ENCODE results near the gene G6PC3. TPM values are rescaled to one million over a fixed set of nuclear protein-coding genes. Genes with fewer than 3 reads are reported as not detected.

G6PC3 gene
- polyA plus RNA-seq, 1 of the 3 experiments (the other 2 are of a cell fraction): 166 TPM

DNA sequence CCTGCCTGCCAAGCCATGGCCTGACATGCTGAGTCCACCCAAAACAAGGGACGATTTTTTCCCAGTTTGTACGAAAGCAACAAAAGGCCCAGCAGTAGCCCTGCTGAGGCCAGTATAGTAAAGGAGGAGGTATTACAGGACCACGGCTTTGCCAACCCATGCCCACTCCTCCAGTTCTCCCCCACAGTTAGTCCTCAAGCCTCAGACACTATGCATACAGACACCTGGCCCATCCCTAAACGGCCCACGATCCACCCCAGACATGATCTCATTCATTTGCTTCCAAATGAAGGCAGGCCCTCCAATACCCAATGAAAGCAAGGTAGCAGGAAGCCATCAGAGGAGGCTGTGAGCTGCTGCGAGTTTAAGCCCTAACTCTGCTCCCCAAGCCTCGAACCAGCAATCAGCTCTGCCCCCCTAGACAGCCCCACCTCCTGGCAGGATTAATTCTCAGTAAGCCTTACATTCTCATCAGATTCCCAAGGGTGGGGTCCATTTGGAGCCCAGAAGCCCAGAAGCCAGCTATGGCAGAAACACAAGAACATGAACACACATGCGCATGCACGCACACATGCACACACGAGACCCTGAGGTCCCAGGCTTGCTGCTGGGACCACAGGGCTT is 48.0 kb downstream of the G6PC3 start:
- no peak overlapping the region for H2AFZ ChIP-seq (ENCODE audit: low read depth)
- POLR2A ChIA-PET: interaction anchor here (0.6 kb wide), 1 partner anchor 90 kb away, joined by 3 read pairs; no protein-coding TSS in a partner anchor
- no peak overlapping the region for H3K27ac ChIP-seq (ENCODE audit: low read depth in 2 of 2, low read length in 1 of 2)
- peaks cover 3% of the 10 kb centered on the region for H3F3A ChIP-seq (replicated peaks; ENCODE audit: insufficient read depth)
- H3K9me2 ChIP-seq: no peaks in the 10 kb centered on the region
- peaks cover 19% of the 10 kb centered on the region; the same call in 1 of the 2 replicates for H3K79me2 ChIP-seq (ENCODE audit: insufficient read depth)
- H3K4me3 ChIP-seq (ENCODE audit: low read depth in 2 of 2, low read length in 1 of 2): no peak overlapping the region
- no peak for DNase-seq
- WGBS (ENCODE audit: low lambda C conversion rate): 84% methylated on average over 8 of the region's 10 CpGs
- CTCF ChIA-PET: interaction anchor here (1.2 to 3.4 kb wide), 3 partner anchors 50 to 111 kb away, joined by 3 to 10 read pairs (median 4); no protein-coding TSS in a partner anchor
- peaks cover 3% of the 10 kb centered on the region in 2 experiments for H3K36me3 ChIP-seq (replicated peaks in 1 of 2; ENCODE audit: control insufficient read depth in 1 of 2, insufficient read depth in 2 of 2, low read length in 1 of 2)
- peaks cover 4 to 26% of the 10 kb centered on the region in 2 experiments; a peak in 2 of 4 replicates for H3K4me1 ChIP-seq (ENCODE audit: control insufficient read depth in 1 of 2, insufficient read depth in 2 of 2, low read depth in 1 of 2, low read length in 1 of 2)
- no peaks in the 10 kb centered on the region for H3K9me3 ChIP-seq
- peaks cover 26% of the 10 kb centered on the region; the same call in 1 of the 2 replicates for H4K20me1 ChIP-seq (ENCODE audit: insufficient read depth)
- H3K4me2 ChIP-seq: no peak overlapping the region
- no peak overlapping the region for H3K9ac ChIP-seq
- no peaks in the 10 kb centered on the region for H3K27me3 ChIP-seq (ENCODE audit: insufficient read depth)
- no peak for TF ChIP-seq EP300 (IDR thresholded peaks at IDR 0.05; ENCODE audit: borderline replicate concordance in 1 of 2, low read depth in 1 of 2, low read length in 1 of 2)
- TF ChIP-seq SMC3 (IDR thresholded peaks at IDR 0.05; ENCODE audit: low read depth, low read length): no peak
- TF ChIP-seq CHD2 (IDR thresholded peaks at IDR 0.05; ENCODE audit: low read length, partially characterized antibody): no peak
- no peak for TF ChIP-seq RXRA (IDR thresholded peaks at IDR 0.05; ENCODE audit: borderline replicate concordance, low read depth)
- TF ChIP-seq MEF2A (IDR thresholded peaks at IDR 0.05; ENCODE audit: borderline replicate concordance, low read depth): no peak
- TF ChIP-seq TEAD4 (IDR thresholded peaks at IDR 0.05; ENCODE audit: borderline replicate concordance, insufficient read depth): no peak
- TF ChIP-seq, protein P1, sequence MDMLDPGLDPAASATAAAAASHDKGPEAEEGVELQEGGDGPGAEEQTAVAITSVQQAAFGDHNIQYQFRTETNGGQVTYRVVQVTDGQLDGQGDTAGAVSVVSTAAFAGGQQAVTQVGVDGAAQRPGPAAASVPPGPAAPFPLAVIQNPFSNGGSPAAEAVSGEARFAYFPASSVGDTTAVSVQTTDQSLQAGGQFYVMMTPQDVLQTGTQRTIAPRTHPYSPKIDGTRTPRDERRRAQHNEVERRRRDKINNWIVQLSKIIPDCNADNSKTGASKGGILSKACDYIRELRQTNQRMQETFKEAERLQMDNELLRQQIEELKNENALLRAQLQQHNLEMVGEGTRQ (IDR thresholded peaks at IDR 0.05; ENCODE audit: borderline replicate concordance, low read depth, low read length): no peak
- TF ChIP-seq MXI1 (IDR thresholded peaks at IDR 0.05; ENCODE audit: low read depth, low read length): no peak
- no peak for TF ChIP-seq GABPA (IDR thresholded peaks at IDR 0.05; ENCODE audit: low read depth)
- TF ChIP-seq, protein P2, sequence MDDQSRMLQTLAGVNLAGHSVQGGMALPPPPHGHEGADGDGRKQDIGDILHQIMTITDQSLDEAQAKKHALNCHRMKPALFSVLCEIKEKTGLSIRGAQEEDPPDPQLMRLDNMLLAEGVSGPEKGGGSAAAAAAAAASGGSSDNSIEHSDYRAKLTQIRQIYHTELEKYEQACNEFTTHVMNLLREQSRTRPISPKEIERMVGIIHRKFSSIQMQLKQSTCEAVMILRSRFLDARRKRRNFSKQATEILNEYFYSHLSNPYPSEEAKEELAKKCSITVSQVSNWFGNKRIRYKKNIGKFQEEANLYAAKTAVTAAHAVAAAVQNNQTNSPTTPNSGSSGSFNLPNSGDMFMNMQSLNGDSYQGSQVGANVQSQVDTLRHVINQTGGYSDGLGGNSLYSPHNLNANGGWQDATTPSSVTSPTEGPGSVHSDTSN (IDR thresholded peaks at IDR 0.05): no peak
- TF ChIP-seq, protein P3, sequence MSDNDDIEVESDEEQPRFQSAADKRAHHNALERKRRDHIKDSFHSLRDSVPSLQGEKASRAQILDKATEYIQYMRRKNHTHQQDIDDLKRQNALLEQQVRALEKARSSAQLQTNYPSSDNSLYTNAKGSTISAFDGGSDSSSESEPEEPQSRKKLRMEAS (IDR thresholded peaks at IDR 0.05; ENCODE audit: low read depth): no peak
- TF ChIP-seq FOXJ3 (CRISPR knock-in tag; IDR thresholded peaks at IDR 0.05): no peak
- no peak for TF ChIP-seq SIN3A (IDR thresholded peaks at IDR 0.05; ENCODE audit: borderline replicate concordance, low read depth, low read length)
- no peak for TF ChIP-seq ELF1 (IDR thresholded peaks at IDR 0.05)
- no peak for TF ChIP-seq JUND (IDR thresholded peaks at IDR 0.05)
- TF ChIP-seq, protein P4, sequence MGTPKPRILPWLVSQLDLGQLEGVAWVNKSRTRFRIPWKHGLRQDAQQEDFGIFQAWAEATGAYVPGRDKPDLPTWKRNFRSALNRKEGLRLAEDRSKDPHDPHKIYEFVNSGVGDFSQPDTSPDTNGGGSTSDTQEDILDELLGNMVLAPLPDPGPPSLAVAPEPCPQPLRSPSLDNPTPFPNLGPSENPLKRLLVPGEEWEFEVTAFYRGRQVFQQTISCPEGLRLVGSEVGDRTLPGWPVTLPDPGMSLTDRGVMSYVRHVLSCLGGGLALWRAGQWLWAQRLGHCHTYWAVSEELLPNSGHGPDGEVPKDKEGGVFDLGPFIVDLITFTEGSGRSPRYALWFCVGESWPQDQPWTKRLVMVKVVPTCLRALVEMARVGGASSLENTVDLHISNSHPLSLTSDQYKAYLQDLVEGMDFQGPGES (IDR thresholded peaks at IDR 0.05; ENCODE audit: low read depth, low read length): no peak
